HG03460 (cell line): ENCODE measurements around the gene TMEM186.
"Not testable (repeated sequence)": the region's sequence is repeated elsewhere in the genome, so short reads cannot be mapped to it uniquely, and the experiment has no call there.

ENCODE experiments used
- ATAC-seq: cut with Tn5 transposase; IDR thresholded peaks from one replicate; pipeline ENCODE4 v1.9.1; 2021; ENCODE audit not compliant: unreplicated experiment

Gene TMEM186

GRCh38 chr16:8812162-8812843 is 14.9 kb upstream of the TMEM186 start:
- ATAC-seq = no peak

- ATAC-seq = no peak
Observed at GRCh38 chr16:8808613-8809353, 11.3 kb upstream of the TMEM186 start.

- ATAC-seq = no peak
Observed at GRCh38 chr16:8808009-8808408, 10.6 kb upstream of the TMEM186 start.

- no peak for ATAC-seq
Observed at GRCh38 chr16:8807189-8807588, 9.8 kb upstream of the TMEM186 start.

GRCh38 chr16:8806272-8806983 is 9.0 kb upstream of the TMEM186 start:
- ATAC-seq = no peak

GRCh38 chr16:8804313-8804712 is 6.9 kb upstream of the TMEM186 start:
- ATAC-seq = no peak

- not testable (repeated sequence) for ATAC-seq
Observed at GRCh38 chr16:8803733-8804132, 6.3 kb upstream of the TMEM186 start.

GRCh38 chr16:8801701-8802100 is 4.3 kb upstream of the TMEM186 start:
- ATAC-seq = no peak

- ATAC-seq = no peak
Observed at GRCh38 chr16:8798535-8799157, 1.2 kb upstream of the TMEM186 start.

- ATAC-seq = peak; percentile 1
Observed at GRCh38 chr16:8798174-8798527, 712 bp upstream of the TMEM186 start.

- no peak for ATAC-seq
Observed at GRCh38 chr16:8796469-8797363, 723 bp downstream of the TMEM186 start.

GRCh38 chr16:8795818-8796217 is 1.6 kb downstream of the TMEM186 start:
- ATAC-seq = no peak

GRCh38 chr16:8795091-8795490 is 2.3 kb downstream of the TMEM186 start:
- ATAC-seq = no peak

GRCh38 chr16:8788578-8789172 is 8.8 kb downstream of the TMEM186 start:
- ATAC-seq = no peak

- ATAC-seq = not testable (repeated sequence)
Observed at GRCh38 chr16:8786316-8786715, 11.1 kb downstream of the TMEM186 start.

- no peak for ATAC-seq
Observed at GRCh38 chr16:8785408-8785807, 12.0 kb downstream of the TMEM186 start.

- no peak for ATAC-seq
Observed at GRCh38 chr16:8782673-8783072, 14.8 kb downstream of the TMEM186 start.

GRCh38 chr16:8781797-8782196 is 15.6 kb downstream of the TMEM186 start:
- ATAC-seq = no peak

- ATAC-seq = no peak
Observed at GRCh38 chr16:8777217-8777616, 20.2 kb downstream of the TMEM186 start.

GRCh38 chr16:8776129-8776584 is 21.3 kb downstream of the TMEM186 start:
- ATAC-seq = no peak
